PC-9 (cell line): Measurements from ENCODE around the gene MIX23. TPM values are rescaled to one million over a fixed set of nuclear protein-coding genes. Genes with fewer than 3 reads are reported as not detected.
A peak's percentile ranks its signal among the peaks of the same experiment; 100 is the strongest.

ENCODE experiments used
- BruUV-seq: library from RNA; stranded (reverse); fragments of 400-500 nt; replicated peaks from 2 replicates; lab custom pipeline; 2021; lab: Mats Ljungman, UMichigan
- CTCF ChIA-PET: fragments of 300-600 bp; sonication (Branson Sonifier 250); formaldehyde crosslinking; loops from one replicate; lab custom pipeline; 2022; ENCODE audit warnings: antibody characterized with exemption; lab: Charles Lee
- POLR2A ChIA-PET: fragments of 300-600 bp; sonication (Branson Sonifier 250); formaldehyde crosslinking; loops from one replicate; lab custom pipeline; 2022; ENCODE audit warnings: antibody characterized with exemption; ENCODE audit not compliant: unreplicated experiment; lab: Charles Lee
- DNase-seq, 2 experiments: peaks; one replicate each; pipeline versions ENCODE4 v3.0.0 to v3.0.0-alpha.2; 2015 to 2022; ENCODE audit warnings: mixed read lengths in 1 of 2
- H2AFZ ChIP-seq: fragments of 200-600 bp; sonication (generic); 2 replicates; pipeline ENCODE4 v1.8.1; 2017; ENCODE audit warnings: antibody characterized with exemption
- H3F3A ChIP-seq: fragments of 200-600 bp; sonication (generic); 2 replicates; pipeline ENCODE4 v1.8.1; 2017; ENCODE audit warnings: antibody characterized with exemption, mild to moderate bottlenecking, low read depth; ENCODE audit not compliant: insufficient read depth
- H3K27ac ChIP-seq: fragments of 200-600 bp; sonication (generic); 2 replicates; pipeline ENCODE4 v1.6.1; 2016; ENCODE audit warnings: mixed run types
- H3K27me3 ChIP-seq: fragments of 200-600 bp; sonication (generic); 2 replicates; pipeline ENCODE4 v1.6.1; 2016; ENCODE audit warnings: low read depth, mixed run types; ENCODE audit not compliant: insufficient read depth
- H3K36me3 ChIP-seq: fragments of 200-600 bp; sonication (generic); 2 replicates; pipeline ENCODE4 v1.6.1; 2016; ENCODE audit warnings: low read depth, mixed run types
- H3K4me1 ChIP-seq: fragments of 200-600 bp; sonication (generic); replicated peaks from 2 replicates; pipeline ENCODE4 v1.6.1; 2016; ENCODE audit warnings: mixed run types; ENCODE audit not compliant: insufficient read depth
- H3K4me2 ChIP-seq: fragments of 200-600 bp; sonication (generic); 2 replicates; pipeline ENCODE4 v1.6.1; 2017; ENCODE audit warnings: mixed run types
- H3K4me3 ChIP-seq: fragments of 200-600 bp; sonication (generic); 2 replicates; pipeline ENCODE4 v1.6.1; 2016; ENCODE audit warnings: mixed run types
- H3K79me2 ChIP-seq: fragments of 200-600 bp; sonication (generic); 2 replicates; pipeline ENCODE4 v1.6.1; 2017; ENCODE audit warnings: low read depth, mixed run types
- H3K9me2 ChIP-seq: fragments of 200-600 bp; sonication (generic); 2 replicates; pipeline ENCODE4 v1.8.1; 2017; ENCODE audit warnings: mild to moderate bottlenecking; ENCODE audit not compliant: insufficient read depth
- H3K9me3 ChIP-seq: fragments of 200-600 bp; sonication (generic); 2 replicates; pipeline ENCODE4 v1.8.1; 2016; ENCODE audit warnings: low read depth; ENCODE audit not compliant: insufficient read depth
- H4K20me1 ChIP-seq: fragments of 200-600 bp; sonication (generic); 2 replicates; pipeline ENCODE4 v1.8.1; 2017; ENCODE audit not compliant: insufficient read depth
- CTCF ChIP-seq: fragments of 200-600 bp; sonication (generic); conservative IDR thresholded peaks from 2 replicates; pipeline ENCODE4 v1.6.1; 2017; ENCODE audit warnings: mixed run types, antibody characterized with exemption, mild to moderate bottlenecking, moderate library complexity
- EZH2 ChIP-seq: fragments of 200-600 bp; sonication (generic); IDR thresholded peaks from 2 replicates; pipeline ENCODE4 v1.8.0; 2017; ENCODE audit warnings: antibody characterized with exemption, low read depth
- intact Hi-C: fragments of 100-400 bp; cut with micrococcal nuclease; formaldehyde crosslinking; loops from one replicate; pipeline ENCODE4 v1.10.0; 2022; ENCODE audit not compliant: unreplicated experiment
- total RNA-seq: library from RNA; stranded (reverse); gene quantifications from 2 replicates; pipeline ENCODE4 v1.2.3, GENCODE V29; 2021

The MIX23 gene
- total RNA-seq, 1 experiment from 2014 or later, result 63.6 TPM

DNA sequence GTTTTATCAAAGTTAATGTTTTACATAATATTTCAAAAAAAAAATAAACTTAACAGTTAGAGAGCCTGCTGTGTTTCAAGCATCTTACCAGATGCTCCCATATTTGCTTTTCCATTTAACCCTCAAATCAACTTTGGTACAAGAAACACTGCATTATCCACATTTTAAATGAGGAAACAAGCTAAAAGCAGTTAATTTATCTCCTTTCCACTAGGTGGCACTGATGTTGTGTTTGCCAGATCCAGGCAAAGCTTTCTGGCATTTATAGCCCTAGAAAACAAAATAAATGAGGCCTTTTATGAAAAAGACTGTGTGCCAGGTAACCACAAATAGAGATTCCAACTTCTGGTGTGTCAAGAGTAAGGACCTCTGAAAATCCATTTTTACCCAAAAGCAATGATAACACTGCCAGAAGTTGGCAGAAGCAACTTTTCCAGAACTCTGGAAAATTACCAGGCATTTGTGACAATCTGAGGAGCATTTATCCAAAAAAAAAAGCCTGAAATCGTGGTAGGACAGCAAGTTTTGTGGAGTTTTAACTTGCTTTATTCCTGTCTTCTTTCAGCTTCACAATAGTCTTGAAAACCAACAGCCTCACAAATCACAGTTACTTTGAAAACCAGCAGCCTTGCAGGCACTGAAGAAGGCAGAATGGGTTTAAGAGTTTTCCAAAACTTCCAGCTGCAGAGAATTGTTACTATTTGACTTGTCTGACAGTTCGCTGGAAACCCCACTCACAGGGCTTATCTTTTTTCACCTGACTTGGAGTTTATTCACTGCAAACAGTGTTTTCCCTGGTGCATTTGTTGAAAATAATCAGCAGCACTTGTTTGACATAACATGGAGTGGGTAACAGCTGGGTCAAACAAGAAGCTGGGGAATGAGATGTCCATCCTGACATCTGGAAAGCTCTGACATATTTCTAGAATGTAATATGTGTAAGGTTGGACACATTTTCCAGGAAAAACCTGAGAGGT is 10.1 kb upstream of the MIX23 start:
- POLR2A ChIA-PET, result interaction anchor here (0.6 to 0.7 kb wide), 4 partner anchors 9 to 893 kb away, joined by 3 to 16 read pairs (median 8); partner anchors contain the start of gene FAM162A

GRCh38 chr3:122391681-122392446 is 8.8 kb upstream of the MIX23 start:
- no peaks in the 10 kb centered on the region for H4K20me1 ChIP-seq
- no peaks in the 10 kb centered on the region for H3K27me3 ChIP-seq
- no peak overlapping the region for H3K4me2 ChIP-seq
- no peaks in the 10 kb centered on the region for H3K4me1 ChIP-seq
- H3K9me2 ChIP-seq, result no peaks in the 10 kb centered on the region
- H3K9me3 ChIP-seq, result no peaks in the 10 kb centered on the region
- no peak overlapping the region for H2AFZ ChIP-seq
- no peak overlapping the region for H3K27ac ChIP-seq
- no peak for TF ChIP-seq EZH2
- no TSS peak for BruUV-seq
- no peaks in the 10 kb centered on the region for H3K79me2 ChIP-seq
- no peak overlapping the region for H3K4me3 ChIP-seq
- ChIA-PET POLR2A (no interaction called here), CTCF (interaction anchor here (1.0 kb wide), 1 partner anchor 583 kb away, joined by 3 read pairs; no protein-coding TSS in a partner anchor)
- intact Hi-C loops, result loop anchor here (2.0 to 10.0 kb wide), 4 partner anchors 169 to 867 kb away; partner anchors contain the start of genes HSPBAP1 and SLC49A4
- H3K36me3 ChIP-seq, result no peaks in the 10 kb centered on the region
- no peak for DNase-seq
- H3F3A ChIP-seq, result no peaks in the 10 kb centered on the region; the same call in 1 of the 2 replicates

More for the DNA sequence above, 10.1 kb upstream of the MIX23 start:
- no peaks in the 10 kb centered on the region for H3K79me2 ChIP-seq
- H3K4me3 ChIP-seq, result no peak overlapping the region
- no peaks in the 10 kb centered on the region for H3K4me1 ChIP-seq
- CTCF ChIA-PET, result interaction anchor here (0.6 to 1.5 kb wide), 11 partner anchors 10 to 582 kb away, joined by 3 to 7 read pairs (median 3); partner anchors contain the start of genes FAM162A and MIX23
- H3K4me2 ChIP-seq, result no peak overlapping the region
- peak in 1 of 2 experiments; percentile 9 for DNase-seq
- no peaks in the 10 kb centered on the region for H3K36me3 ChIP-seq
- no peak overlapping the region for H3K27ac ChIP-seq
- H3K9me3 ChIP-seq, result no peaks in the 10 kb centered on the region
- TF ChIP-seq CTCF, result peak; percentile 91
- TF ChIP-seq EZH2, result no peak
- H3K9me2 ChIP-seq, result no peaks in the 10 kb centered on the region
- H3F3A ChIP-seq, result no peaks in the 10 kb centered on the region; the same call in 1 of the 2 replicates
- H2AFZ ChIP-seq, result no peak overlapping the region
- no peaks in the 10 kb centered on the region for H4K20me1 ChIP-seq
- BruUV-seq, result no TSS peak
- H3K27me3 ChIP-seq, result no peaks in the 10 kb centered on the region
- intact Hi-C loops, result loop anchor here (1.0 to 10.0 kb wide), 6 partner anchors 168 to 866 kb away; partner anchors contain the start of genes HSPBAP1 and SLC49A4

- no peaks in the 10 kb centered on the region for H4K20me1 ChIP-seq
- intact Hi-C loops, result loop anchor here (10.0 kb wide), 2 partner anchors 404 to 554 kb away; partner anchors contain the start of genes HSPBAP1 and SLC49A4
- no peaks in the 10 kb centered on the region for H3K9me3 ChIP-seq
- H3K4me1 ChIP-seq, result no peaks in the 10 kb centered on the region
- H3K4me2 ChIP-seq, result no peak overlapping the region
- H2AFZ ChIP-seq, result no peak overlapping the region
- H3K27me3 ChIP-seq, result no peaks in the 10 kb centered on the region
- ChIA-PET POLR2A (no interaction called here), CTCF (no interaction called here)
- H3K79me2 ChIP-seq, result no peaks in the 10 kb centered on the region
- no peak for DNase-seq
- H3K27ac ChIP-seq, result no peak overlapping the region
- no peak overlapping the region for H3K4me3 ChIP-seq
- no peaks in the 10 kb centered on the region for H3K9me2 ChIP-seq
- no peaks in the 10 kb centered on the region for H3K36me3 ChIP-seq
- TF ChIP-seq EZH2, result no peak
- TF ChIP-seq CTCF, result no peak
- no peaks in the 10 kb centered on the region; the same call in 1 of the 2 replicates for H3F3A ChIP-seq
- no TSS peak for BruUV-seq
Measured at GRCh38 chr3:122390665-122391064, 7.6 kb upstream of the MIX23 start.
